OCI-LY1 (cell line): Measurements from ENCODE around the gene USP28.

Experiments
- H2AFZ ChIP-seq: fragments of 200-600 bp; sonication (generic), shearing (Covaris generic); 2 replicates; pipeline ENCODE4 v1.6.0; 2014; ENCODE audit warnings: antibody characterized with exemption, mild to moderate bottlenecking, low read length
- H3F3A ChIP-seq: fragments of 200-600 bp; sonication (generic), shearing (Covaris generic); 2 replicates; pipeline ENCODE4 v1.6.0; 2014; ENCODE audit warnings: mild to moderate bottlenecking, antibody characterized with exemption, low read length, moderate library complexity; ENCODE audit not compliant: insufficient read depth
- H3K27ac ChIP-seq: fragments of 200-600 bp; sonication (generic); 2 replicates; pipeline ENCODE4 v1.5.1; 2014; ENCODE audit warnings: low read length, mixed run types, mild to moderate bottlenecking, low read depth; ENCODE audit not compliant: poor library complexity, severe bottlenecking
- H3K27me3 ChIP-seq: fragments of 200-600 bp; sonication (generic); 2 replicates; pipeline ENCODE4 v1.6.0; 2014; ENCODE audit warnings: antibody characterized with exemption, mild to moderate bottlenecking, low read length, moderate library complexity; ENCODE audit not compliant: insufficient read depth
- H3K36me3 ChIP-seq: fragments of 200-600 bp; sonication (generic); 2 replicates; pipeline ENCODE4 v1.6.1; 2014; ENCODE audit warnings: mild to moderate bottlenecking, antibody characterized with exemption, low read length, moderate library complexity, mixed read lengths; ENCODE audit not compliant: insufficient read depth
- H3K4me1 ChIP-seq: fragments of 200-600 bp; sonication (generic); 2 replicates; pipeline ENCODE4 v1.5.1; 2014; ENCODE audit warnings: mild to moderate bottlenecking, low read length, moderate library complexity; ENCODE audit not compliant: insufficient read depth, severe bottlenecking
- H3K4me2 ChIP-seq: fragments of 200-600 bp; sonication (generic), shearing (Covaris generic); 2 replicates; pipeline ENCODE4 v1.6.1; 2014; ENCODE audit warnings: low read length
- H3K4me3 ChIP-seq: fragments of 200-600 bp; sonication (generic); 2 replicates; pipeline ENCODE4 v1.5.1; 2014; ENCODE audit warnings: low read length, low read depth, mild to moderate bottlenecking, mixed read lengths; ENCODE audit not compliant: poor library complexity, severe bottlenecking
- H3K79me2 ChIP-seq: fragments of 200-600 bp; shearing (Covaris generic); 2 replicates; pipeline ENCODE4 v1.6.1; 2016; ENCODE audit warnings: mixed run types, low read length, mixed read lengths; ENCODE audit not compliant: insufficient read depth
- H3K9ac ChIP-seq: fragments of 200-600 bp; sonication (generic), shearing (Covaris generic); 2 replicates; pipeline ENCODE4 v1.6.1; 2014; ENCODE audit warnings: mild to moderate bottlenecking, low read length, mixed read lengths
- H3K9me2 ChIP-seq: fragments of 200-600 bp; sonication (generic), shearing (Covaris generic); 2 replicates; pipeline ENCODE4 v1.6.1; 2014; ENCODE audit warnings: low read depth, mild to moderate bottlenecking, low read length, mixed read lengths
- H3K9me3 ChIP-seq: fragments of 200-600 bp; shearing (Covaris generic); 2 replicates; pipeline ENCODE4 v1.6.1; 2014; ENCODE audit warnings: low read length, mixed read lengths
- H4K20me1 ChIP-seq: fragments of 200-600 bp; sonication (generic), shearing (Covaris generic); 2 replicates; pipeline ENCODE4 v1.6.0; 2016; ENCODE audit warnings: mild to moderate bottlenecking, low read length; ENCODE audit not compliant: insufficient read depth
- EZH2 ChIP-seq: fragments of 200-600 bp; sonication (generic), shearing (Covaris generic); IDR thresholded peaks from 2 replicates; pipeline ENCODE4 v1.8.0; 2017; ENCODE audit warnings: borderline replicate concordance, mixed run types, mild to moderate bottlenecking, antibody characterized with exemption, low read length, moderate library complexity, mixed read lengths
- TF ChIP-seq, protein P1 (sequence below): fragments of 200-600 bp; sonication (generic), shearing (Covaris generic); IDR thresholded peaks from 2 replicates; pipeline ENCODE4 v1.5.1; 2017; ENCODE audit warnings: mild to moderate bottlenecking, antibody characterized with exemption, low read length, moderate library complexity, mixed read lengths

The USP28 gene

DNA sequence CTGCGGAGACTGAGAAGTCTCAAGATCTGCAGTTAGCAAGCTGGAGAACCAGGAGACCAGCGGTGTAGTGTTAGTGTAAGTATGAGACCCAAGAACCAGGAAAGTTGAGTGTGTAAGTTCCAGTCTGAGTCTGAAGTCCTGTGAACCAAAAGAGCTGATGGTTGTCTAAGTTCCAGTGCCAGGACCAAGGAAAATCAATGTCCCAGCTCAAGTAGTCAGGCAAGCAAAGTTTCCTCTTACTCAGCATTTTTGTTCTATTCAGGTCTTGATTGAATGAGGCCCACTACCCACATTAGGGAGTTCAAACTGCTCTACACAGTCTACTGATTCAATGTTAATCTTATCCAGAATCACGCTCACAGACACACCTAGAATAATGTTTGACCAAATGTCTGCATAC lies 11.0 kb downstream of the USP28 start:
- H3K9me2 ChIP-seq, result no peaks in the 10 kb centered on the region
- H2AFZ ChIP-seq, result no peak overlapping the region
- H3K36me3 ChIP-seq, result peaks cover 5% of the 10 kb centered on the region; the same call in 1 of the 2 replicates
- no peaks in the 10 kb centered on the region for H4K20me1 ChIP-seq
- H3K79me2 ChIP-seq, result peaks cover 19% of the 10 kb centered on the region
- no peak overlapping the region for H3K4me2 ChIP-seq
- no peak overlapping the region for H3K9ac ChIP-seq
- TF ChIP-seq, protein P1, sequence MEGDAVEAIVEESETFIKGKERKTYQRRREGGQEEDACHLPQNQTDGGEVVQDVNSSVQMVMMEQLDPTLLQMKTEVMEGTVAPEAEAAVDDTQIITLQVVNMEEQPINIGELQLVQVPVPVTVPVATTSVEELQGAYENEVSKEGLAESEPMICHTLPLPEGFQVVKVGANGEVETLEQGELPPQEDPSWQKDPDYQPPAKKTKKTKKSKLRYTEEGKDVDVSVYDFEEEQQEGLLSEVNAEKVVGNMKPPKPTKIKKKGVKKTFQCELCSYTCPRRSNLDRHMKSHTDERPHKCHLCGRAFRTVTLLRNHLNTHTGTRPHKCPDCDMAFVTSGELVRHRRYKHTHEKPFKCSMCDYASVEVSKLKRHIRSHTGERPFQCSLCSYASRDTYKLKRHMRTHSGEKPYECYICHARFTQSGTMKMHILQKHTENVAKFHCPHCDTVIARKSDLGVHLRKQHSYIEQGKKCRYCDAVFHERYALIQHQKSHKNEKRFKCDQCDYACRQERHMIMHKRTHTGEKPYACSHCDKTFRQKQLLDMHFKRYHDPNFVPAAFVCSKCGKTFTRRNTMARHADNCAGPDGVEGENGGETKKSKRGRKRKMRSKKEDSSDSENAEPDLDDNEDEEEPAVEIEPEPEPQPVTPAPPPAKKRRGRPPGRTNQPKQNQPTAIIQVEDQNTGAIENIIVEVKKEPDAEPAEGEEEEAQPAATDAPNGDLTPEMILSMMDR, result no peak
- TF ChIP-seq EZH2, result no peak
- H3K4me3 ChIP-seq, result no peak overlapping the region
- H3F3A ChIP-seq, result no peaks in the 10 kb centered on the region
- H3K4me1 ChIP-seq, result peaks cover 13% of the 10 kb centered on the region
- no peaks in the 10 kb centered on the region for H3K27me3 ChIP-seq
- H3K9me3 ChIP-seq, result no peaks in the 10 kb centered on the region
- H3K27ac ChIP-seq, result no peak overlapping the region

DNA sequence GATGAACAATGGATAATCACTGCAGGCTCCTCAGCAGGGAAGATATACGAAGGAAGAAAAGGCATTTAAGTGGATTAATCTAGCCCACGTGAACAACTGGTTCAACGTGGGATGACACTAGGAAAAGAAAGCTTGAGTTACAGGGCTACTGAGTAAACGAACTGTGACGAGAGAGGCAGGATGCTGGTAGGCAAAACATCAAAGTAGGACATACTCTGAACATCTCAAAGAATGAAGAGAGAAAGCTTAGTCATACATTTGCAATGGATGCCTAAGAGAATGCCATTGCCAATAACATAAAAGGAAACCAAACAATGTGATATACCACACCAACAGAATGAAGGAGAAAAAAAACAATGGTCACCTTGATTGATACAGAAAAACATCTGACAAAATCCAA lies 12.9 kb downstream of the USP28 start:
- Histone ChIP-seq H2AFZ (no peak overlapping the region), H3K9me2 (no peaks in the 10 kb centered on the region), H3K36me3 (peaks cover 5% of the 10 kb centered on the region; the same call in 1 of the 2 replicates), H3K79me2 (peaks cover 19% of the 10 kb centered on the region), H3K27ac (no peak overlapping the region), H3K9me3 (no peaks in the 10 kb centered on the region), H4K20me1 (no peaks in the 10 kb centered on the region), H3K4me1 (peaks cover 13% of the 10 kb centered on the region), H3F3A (no peaks in the 10 kb centered on the region), H3K9ac (no peak overlapping the region), H3K4me3 (no peak overlapping the region), H3K4me2 (no peak overlapping the region), H3K27me3 (no peaks in the 10 kb centered on the region)
- TF ChIP-seq EZH2, result no peak
- TF ChIP-seq, protein P1, result no peak

DNA sequence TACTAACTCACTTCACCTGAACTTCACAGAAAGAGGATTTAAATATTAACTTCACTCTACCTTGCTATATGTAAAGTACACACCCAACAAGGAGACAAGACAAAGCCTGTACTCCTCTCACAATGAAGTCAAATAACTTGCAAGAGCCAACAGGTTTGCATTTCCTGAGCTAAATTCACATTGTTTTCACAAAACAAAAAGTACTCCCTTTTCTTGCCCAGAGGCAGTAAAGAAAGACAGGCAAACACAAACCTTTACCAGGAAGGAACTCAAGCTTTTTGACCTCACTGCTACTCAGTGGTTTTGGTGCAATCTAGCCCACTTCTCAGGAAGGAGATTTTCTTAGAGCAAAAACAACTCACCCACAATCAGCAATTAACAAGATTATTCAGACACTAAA lies 15.7 kb downstream of the USP28 start:
- H3K9me2 ChIP-seq, result no peaks in the 10 kb centered on the region
- H3K9ac ChIP-seq, result no peak overlapping the region; the same call in 1 of the 2 replicates
- TF ChIP-seq EZH2, result no peak
- TF ChIP-seq, protein P1, result no peak
- no peaks in the 10 kb centered on the region for H3K27me3 ChIP-seq
- no peak overlapping the region for H3K27ac ChIP-seq
- no peak overlapping the region for H3K4me3 ChIP-seq
- H3K4me2 ChIP-seq, result no peak overlapping the region; the same call in 1 of the 2 replicates
- H3K9me3 ChIP-seq, result no peaks in the 10 kb centered on the region
- no peaks in the 10 kb centered on the region for H3F3A ChIP-seq
- no peaks in the 10 kb centered on the region for H3K36me3 ChIP-seq
- H4K20me1 ChIP-seq, result no peaks in the 10 kb centered on the region
- H3K79me2 ChIP-seq, result peaks cover 18% of the 10 kb centered on the region
- H3K4me1 ChIP-seq, result peaks cover 13% of the 10 kb centered on the region
- no peak overlapping the region for H2AFZ ChIP-seq
